ENCODE measurements around the gene S1PR3.

- TF ChIP-seq CTCF (IDR thresholded peaks at IDR 0.05) = no peak
- TF ChIP-seq POLR2A (IDR thresholded peaks at IDR 0.05) = no peak
These were observed 40.1 kb upstream of the S1PR3 start for GRCh38 chr9:88951155-88951542.

Data from testis (tissue), 2 donors.